ENCODE measurements around the gene FOSL1. TPM values are rescaled to one million over a fixed set of nuclear protein-coding genes. Genes with fewer than 3 reads are reported as not detected.

The FOSL1 gene
- total RNA-seq, 2 donors from 2014 or later, result 3.7 to 8.5 TPM

- ATAC-seq (peak; percentile 64), DNase-seq (peak; percentile 88 to 94 (median 94))
- H3K27me3 Mint-ChIP-seq, result no peaks in the 10 kb centered on the region
- H3K27ac Mint-ChIP-seq, result peak within 1 kb of the TSS; percentile 98
- peaks cover 48% of the 10 kb centered on the region for H3K4me1 Mint-ChIP-seq
- H3K4me3 Mint-ChIP-seq, result peak within 1 kb of the TSS; percentile 95
- H3K9me3 ChIP-seq (ENCODE audit: control insufficient read depth, low read length, poor library complexity, severe bottlenecking), result no peaks in the 10 kb centered on the region
- H3K36me3 Mint-ChIP-seq (ENCODE audit: low read depth), result peaks cover 3% of the 10 kb centered on the region
Observed at GRCh38 chr11:65888163-65888814, 11.9 kb downstream of the FOSL1 start, which contains the start of gene FIBP. FIBP (minus strand) TSS chr11:65888471; CDS start chr11:65888418, 53 bp downstream.

DNA sequence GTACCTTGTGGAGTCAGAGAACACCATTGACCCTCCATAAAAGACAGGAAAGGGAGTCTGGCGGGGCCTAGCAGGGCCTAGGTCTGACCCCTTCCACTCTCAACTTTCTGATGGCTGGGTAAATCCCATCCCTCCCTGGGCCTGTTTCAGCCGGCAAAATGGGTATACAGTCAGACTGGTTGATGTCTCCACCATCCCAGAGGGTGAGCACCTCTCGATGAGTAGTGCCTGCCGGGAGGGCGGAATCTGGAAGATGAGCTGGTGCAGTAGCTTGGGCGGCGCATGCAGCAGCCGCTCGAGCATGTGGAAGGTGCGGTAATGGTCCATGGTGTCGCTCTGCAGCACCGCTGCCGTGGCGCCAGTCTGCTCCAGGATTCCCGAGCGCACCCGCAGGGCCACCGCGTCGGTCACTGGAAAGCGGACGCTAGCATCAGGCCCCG is 12.4 kb downstream of the FOSL1 start:
- peaks cover 47% of the 10 kb centered on the region for H3K4me1 Mint-ChIP-seq
- ATAC-seq, result no peak

DNA sequence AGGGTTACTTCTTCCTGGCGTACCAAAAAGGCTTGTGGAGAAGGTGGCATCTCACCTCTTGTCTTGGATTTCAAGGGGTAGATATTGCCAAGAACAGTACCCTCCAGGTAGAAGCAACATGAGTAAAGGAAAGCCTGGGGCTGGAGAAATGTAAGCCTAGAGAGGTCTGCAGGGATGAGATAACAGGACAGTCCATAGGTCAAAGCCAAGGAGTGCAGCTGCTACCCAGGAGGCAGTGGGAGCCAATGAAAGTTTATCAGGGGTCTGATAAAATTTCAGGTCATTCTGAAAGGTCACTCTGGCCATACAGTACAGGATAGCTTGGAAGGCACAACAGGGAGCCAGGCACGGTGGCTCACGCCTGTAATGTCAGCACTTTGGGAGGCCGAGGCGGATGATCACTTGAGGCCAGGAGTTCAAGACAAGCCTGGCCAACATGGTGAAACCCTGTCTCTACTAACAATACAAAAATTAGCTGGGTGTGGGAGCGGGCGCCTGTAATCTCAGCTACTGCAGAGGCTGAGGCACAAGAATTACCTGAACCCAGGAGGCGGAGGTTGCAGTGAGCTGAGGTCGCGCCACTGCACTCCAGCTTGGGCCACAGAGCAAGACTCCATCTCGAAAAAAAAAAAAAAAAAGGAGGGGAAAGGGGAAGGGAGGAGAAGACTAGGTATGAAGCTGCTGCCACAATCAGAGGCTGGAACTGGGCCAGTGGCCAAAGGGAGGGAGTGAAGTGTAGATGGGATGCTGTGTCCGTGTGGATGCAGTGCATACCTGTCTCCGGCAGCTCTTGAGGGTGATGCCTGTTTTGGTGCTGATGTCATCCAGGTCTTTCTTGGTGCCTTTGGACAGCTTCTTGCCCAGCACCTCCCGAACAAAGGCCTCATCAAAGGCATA is 13.1 kb downstream of the FOSL1 start:
- H3K27ac Mint-ChIP-seq, result peak overlapping the region; percentile 98
- no peaks in the 10 kb centered on the region for H3K9me3 ChIP-seq (ENCODE audit: control insufficient read depth, low read length, poor library complexity, severe bottlenecking)
- H3K36me3 Mint-ChIP-seq (ENCODE audit: low read depth), result peaks cover 3% of the 10 kb centered on the region
- no peak for DNase-seq
- ATAC-seq, result no peak
- peak overlapping the region; percentile 95 for H3K4me3 Mint-ChIP-seq
- H3K4me1 Mint-ChIP-seq, result peaks cover 40% of the 10 kb centered on the region
- no peaks in the 10 kb centered on the region for H3K27me3 Mint-ChIP-seq

More for the DNA sequence above, 12.4 kb downstream of the FOSL1 start:
- peaks cover 3% of the 10 kb centered on the region for H3K36me3 Mint-ChIP-seq (ENCODE audit: low read depth)
- peak overlapping the region; percentile 95 for H3K4me3 Mint-ChIP-seq
- H3K27ac Mint-ChIP-seq, result peak overlapping the region; percentile 98
- H3K27me3 Mint-ChIP-seq, result no peaks in the 10 kb centered on the region
- DNase-seq, result no peak
- H3K9me3 ChIP-seq (ENCODE audit: control insufficient read depth, low read length, poor library complexity, severe bottlenecking), result no peaks in the 10 kb centered on the region

DNA sequence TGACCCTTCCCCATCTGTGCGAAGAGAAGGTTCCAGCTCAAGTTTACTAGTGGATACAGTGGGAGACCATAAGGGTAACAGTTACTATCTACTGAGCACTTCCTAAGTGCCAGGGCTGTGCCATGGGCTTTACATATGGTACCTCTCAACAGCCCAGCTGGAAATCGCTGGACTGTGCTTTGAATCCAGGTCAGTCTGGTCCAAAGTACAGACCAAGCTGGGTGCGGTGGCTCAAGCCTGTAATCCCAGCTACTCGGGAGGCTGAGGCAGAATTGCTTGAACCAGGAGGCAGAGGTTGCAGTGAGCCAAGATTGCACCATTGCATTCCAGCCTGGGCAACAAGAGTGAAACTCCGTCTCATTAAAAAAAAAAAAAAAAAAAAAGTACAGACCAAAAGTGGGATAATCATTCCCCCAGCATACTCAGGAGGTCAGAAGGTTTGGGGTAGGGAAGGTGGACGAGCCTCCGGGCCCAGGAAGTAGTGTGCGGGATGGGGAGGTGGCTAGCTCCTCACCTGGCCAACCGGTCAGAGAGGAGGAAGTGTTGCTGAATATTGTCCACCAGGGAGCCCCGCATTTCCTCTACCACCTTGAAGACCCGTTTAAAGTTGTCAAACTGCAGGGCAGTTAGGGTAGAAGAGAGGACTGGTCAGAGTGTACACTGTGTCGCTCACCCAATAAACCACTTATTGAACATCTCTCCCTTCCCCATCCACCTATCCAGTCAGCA is 14.2 kb downstream of the FOSL1 start:
- ATAC-seq, result no peak

DNA sequence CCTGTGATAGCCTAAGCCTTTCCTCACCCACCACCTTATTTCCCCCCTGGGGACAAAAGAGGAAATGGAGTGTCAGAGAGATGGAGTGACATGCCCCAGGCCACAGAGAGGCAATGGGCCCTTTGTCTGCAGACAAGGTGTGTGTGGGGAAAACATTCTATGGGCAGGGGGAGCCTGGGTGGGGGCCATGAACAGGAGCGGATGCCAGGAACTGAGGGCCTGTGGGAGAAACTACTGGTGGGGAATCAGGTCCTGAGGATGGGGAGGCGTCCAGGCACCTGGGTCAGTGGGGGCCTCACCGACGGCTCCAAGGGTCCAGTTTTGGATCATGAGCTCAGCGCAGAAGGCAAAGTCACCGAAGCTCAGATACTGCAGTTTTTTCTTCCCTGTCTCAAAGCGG is 15.0 kb downstream of the FOSL1 start:
- Mint-ChIP-seq H3K4me1 (peaks cover 42% of the 10 kb centered on the region), H3K27ac (peak overlapping the region; percentile 56), H3K4me3 (peak overlapping the region; percentile 9), H3K27me3 (no peaks in the 10 kb centered on the region), H3K36me3 (ENCODE audit: low read depth) (peaks cover 3% of the 10 kb centered on the region)
- ATAC-seq (no peak), DNase-seq (no peak)
- no peaks in the 10 kb centered on the region for H3K9me3 ChIP-seq (ENCODE audit: control insufficient read depth, low read length, poor library complexity, severe bottlenecking)

More for the DNA sequence above, 14.2 kb downstream of the FOSL1 start:
- no peaks in the 10 kb centered on the region for H3K9me3 ChIP-seq (ENCODE audit: control insufficient read depth, low read length, poor library complexity, severe bottlenecking)
- H3K27ac Mint-ChIP-seq, result peak overlapping the region; percentile 86
- H3K36me3 Mint-ChIP-seq (ENCODE audit: low read depth), result peaks cover 3% of the 10 kb centered on the region
- no peaks in the 10 kb centered on the region for H3K27me3 Mint-ChIP-seq
- DNase-seq, result no peak
- H3K4me1 Mint-ChIP-seq, result peaks cover 39% of the 10 kb centered on the region
- no peak overlapping the region for H3K4me3 Mint-ChIP-seq

- H3K27me3 Mint-ChIP-seq, result no peaks in the 10 kb centered on the region
- H3K36me3 Mint-ChIP-seq (ENCODE audit: low read depth), result peaks cover 3% of the 10 kb centered on the region
- H3K4me3 Mint-ChIP-seq, result peak overlapping the region; percentile 49
Observed at GRCh38 chr11:65884716-65885092, 15.5 kb downstream of the FOSL1 start.

DNA sequence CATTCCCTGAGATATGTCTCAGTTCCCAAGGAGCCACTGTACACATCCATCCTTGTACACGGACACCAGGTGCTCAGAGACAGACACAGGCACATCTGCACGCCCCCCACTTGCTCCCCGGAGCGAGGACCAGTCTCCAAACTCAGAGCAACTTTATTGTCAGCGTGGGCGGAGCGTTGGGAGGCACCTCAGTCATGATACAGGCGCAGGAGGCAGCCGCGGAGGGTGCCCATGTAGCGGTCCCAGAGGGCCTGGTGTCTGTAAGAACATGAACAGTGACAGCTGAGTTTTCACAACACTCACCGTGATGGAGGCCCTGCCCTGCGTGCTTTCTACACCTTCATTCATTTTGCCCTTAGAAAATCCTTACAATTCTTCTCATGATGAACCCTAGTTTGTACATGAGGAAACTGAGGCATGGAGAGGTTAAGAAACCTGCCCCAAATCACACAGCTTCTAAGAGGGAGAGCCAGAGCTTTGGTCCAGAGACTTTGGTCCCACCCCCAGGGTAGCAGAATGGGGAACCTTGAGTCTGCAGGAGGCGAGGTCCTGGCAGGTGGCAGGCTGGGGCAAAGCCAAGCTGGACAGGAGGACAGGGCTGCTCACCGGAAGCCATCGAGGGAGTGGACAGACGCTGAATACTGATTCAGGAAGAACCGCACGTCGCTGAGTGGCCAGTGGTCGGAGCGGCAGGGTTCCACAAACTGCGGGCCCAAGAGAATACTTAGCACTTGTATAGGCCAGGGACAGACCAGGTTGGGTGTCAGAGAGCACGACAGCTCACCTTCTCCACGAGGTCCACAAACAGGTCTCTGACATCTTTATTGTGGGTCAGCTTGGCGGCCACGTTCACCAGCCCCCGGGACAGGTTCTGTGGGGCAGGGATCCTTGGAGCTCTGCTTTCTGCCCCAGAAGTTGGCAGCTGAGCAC is 16.1 kb downstream of the FOSL1 start:
- DNase-seq (no peak), ATAC-seq (no peak)
- Mint-ChIP-seq H3K27me3 (no peaks in the 10 kb centered on the region), H3K4me1 (peaks cover 36% of the 10 kb centered on the region), H3K36me3 (ENCODE audit: low read depth) (peaks cover 3% of the 10 kb centered on the region), H3K27ac (peak overlapping the region; percentile 56), H3K4me3 (peak overlapping the region; percentile 49)
- H3K9me3 ChIP-seq (ENCODE audit: control insufficient read depth, low read length, poor library complexity, severe bottlenecking), result no peaks in the 10 kb centered on the region

More at GRCh38 chr11:65884716-65885092, 15.5 kb downstream of the FOSL1 start:
- H3K27ac Mint-ChIP-seq, result peak overlapping the region; percentile 56
- ATAC-seq, result peak; percentile 61
- no peaks in the 10 kb centered on the region for H3K9me3 ChIP-seq (ENCODE audit: control insufficient read depth, low read length, poor library complexity, severe bottlenecking)
- peak; percentile 74 to 85 (median 74) for DNase-seq
- peaks cover 38% of the 10 kb centered on the region for H3K4me1 Mint-ChIP-seq

DNA sequence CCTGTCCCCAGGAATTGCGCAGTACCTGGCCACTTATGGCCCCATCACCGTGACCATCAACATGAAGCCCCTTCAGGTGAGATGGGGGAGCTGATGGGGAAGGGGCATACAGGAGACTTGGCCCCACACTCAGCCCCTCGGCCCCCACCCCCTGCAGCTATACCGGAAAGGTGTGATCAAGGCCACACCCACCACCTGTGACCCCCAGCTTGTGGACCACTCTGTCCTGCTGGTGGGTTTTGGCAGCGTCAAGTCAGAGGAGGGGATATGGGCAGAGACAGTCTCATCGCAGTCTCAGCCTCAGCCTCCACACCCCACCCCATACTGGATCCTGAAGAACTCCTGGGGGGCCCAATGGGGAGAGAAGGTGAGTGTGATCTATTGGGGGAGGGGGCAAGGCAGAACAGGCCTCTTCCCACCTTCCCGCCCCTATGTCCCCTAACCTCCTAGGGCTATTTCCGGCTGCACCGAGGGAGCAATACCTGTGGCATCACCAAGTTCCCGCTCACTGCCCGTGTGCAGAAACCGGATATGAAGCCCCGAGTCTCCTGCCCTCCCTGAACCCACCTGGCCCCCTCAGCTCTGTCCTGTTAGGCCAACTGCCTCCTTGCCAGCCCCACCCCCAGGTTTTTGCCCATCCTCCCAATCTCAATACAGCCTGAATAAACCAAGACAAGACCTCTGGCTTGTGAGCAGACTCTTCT is 17.0 kb downstream of the FOSL1 start:
- DNase-seq (no peak), ATAC-seq (no peak)
- Mint-ChIP-seq H3K27ac (no peak overlapping the region), H3K36me3 (ENCODE audit: low read depth) (peaks cover 3% of the 10 kb centered on the region), H3K27me3 (no peaks in the 10 kb centered on the region), H3K4me3 (no peak overlapping the region), H3K4me1 (peaks cover 30% of the 10 kb centered on the region)
- H3K9me3 ChIP-seq (ENCODE audit: control insufficient read depth, low read length, poor library complexity, severe bottlenecking), result no peaks in the 10 kb centered on the region

DNA sequence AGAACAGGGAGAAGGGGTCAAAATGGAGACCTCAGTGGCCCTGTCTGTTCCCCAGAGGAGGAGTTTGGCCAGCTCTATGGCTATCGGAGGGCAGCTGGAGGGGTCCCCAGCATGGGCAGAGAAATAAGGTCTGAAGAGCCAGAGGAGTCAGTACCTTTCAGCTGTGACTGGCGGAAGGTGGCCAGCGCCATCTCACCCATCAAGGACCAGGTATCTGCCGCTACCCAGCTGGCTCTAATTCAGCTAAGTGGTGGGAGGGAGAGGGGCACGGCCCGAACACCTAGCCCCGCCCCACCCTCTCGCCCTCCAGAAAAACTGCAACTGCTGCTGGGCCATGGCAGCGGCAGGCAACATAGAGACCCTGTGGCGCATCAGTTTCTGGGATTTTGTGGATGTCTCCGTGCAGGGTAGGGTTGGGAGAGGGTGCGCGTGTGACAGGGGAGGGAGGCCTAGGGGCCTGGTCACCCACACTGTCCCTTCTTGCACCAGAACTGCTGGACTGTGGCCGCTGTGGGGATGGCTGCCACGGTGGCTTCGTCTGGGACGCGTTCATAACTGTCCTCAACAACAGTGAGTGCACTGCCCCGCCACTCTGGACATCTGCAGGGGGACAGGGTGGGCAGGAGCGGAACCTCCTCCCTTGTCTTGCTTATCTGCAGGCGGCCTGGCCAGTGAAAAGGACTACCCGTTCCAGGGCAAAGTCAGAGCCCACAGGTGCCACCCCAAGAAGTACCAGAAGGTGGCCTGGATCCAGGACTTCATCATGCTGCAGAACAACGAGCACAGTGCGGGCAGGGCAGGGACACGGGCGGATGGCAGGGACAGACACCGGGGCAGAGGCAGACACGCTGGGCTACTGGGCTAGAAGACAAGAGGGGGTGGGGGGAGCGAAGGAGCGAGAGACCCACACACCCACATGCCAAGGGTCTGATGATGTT is 17.8 kb downstream of the FOSL1 start:
- peaks cover 29% of the 10 kb centered on the region for H3K4me1 Mint-ChIP-seq
- H3K9me3 ChIP-seq (ENCODE audit: control insufficient read depth, low read length, poor library complexity, severe bottlenecking), result no peaks in the 10 kb centered on the region
- peaks cover 3% of the 10 kb centered on the region for H3K36me3 Mint-ChIP-seq (ENCODE audit: low read depth)
- no peak overlapping the region for H3K4me3 Mint-ChIP-seq
- no peaks in the 10 kb centered on the region for H3K27me3 Mint-ChIP-seq
- no peak overlapping the region for H3K27ac Mint-ChIP-seq
- DNase-seq, result no peak
- no peak for ATAC-seq

DNA sequence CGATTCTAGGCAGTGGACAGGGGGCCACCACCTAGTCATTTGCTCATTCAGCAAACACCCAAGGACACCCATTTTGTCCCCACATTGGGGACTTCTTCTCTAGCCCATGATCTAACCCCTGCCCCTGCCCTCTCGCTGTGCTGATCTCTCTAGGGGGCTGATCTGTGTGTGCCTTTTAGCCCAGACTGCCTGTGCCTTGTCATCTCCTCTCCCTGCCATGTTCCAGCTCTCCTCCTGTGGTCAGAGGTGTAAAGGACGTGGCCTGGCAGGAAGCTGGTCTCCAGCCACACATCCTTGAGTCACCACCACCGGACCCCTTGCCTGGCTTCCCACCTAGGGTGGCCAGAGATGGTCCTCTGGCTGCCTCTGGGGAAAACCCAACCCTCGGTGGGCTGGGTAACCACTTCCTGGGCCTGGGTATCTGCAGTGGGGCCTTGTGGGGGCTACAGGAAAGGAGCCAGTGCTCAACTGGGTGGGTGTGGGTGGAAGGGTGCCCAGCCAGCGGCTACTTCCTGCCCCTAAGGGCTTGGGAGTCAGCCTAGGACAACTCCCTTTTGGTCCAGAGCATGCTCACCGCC is 19.3 kb downstream of the FOSL1 start:
- ATAC-seq, result no peak
- no peaks in the 10 kb centered on the region for H3K27me3 Mint-ChIP-seq
- H3K36me3 Mint-ChIP-seq (ENCODE audit: low read depth), result peaks cover 3% of the 10 kb centered on the region
- no peaks in the 10 kb centered on the region for H3K9me3 ChIP-seq (ENCODE audit: control insufficient read depth, low read length, poor library complexity, severe bottlenecking)
- DNase-seq, result no peak
- peak overlapping the region; percentile 39 for H3K4me3 Mint-ChIP-seq
- H3K27ac Mint-ChIP-seq, result peak overlapping the region; percentile 85
- peaks cover 23% of the 10 kb centered on the region for H3K4me1 Mint-ChIP-seq

DNA sequence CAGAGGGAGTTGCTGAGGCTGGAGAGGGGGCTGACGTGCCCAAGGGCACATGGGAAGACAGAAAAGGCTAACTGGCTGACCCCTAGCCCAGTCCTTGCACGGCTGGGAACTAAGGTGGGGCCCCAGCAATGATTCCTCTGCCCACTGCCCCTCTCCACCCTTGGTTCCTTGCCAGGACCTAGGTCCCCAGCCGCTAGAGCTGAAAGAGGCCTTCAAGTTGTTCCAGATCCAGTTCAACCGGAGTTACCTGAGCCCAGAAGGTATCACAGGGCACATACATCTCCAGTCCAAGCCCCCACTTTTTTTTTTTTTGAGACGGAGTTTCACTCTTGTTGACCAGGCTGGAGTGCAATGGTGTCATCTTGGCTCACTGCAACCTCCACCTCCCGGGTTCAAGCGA is 20.2 kb downstream of the FOSL1 start:
- H3K4me1 Mint-ChIP-seq, result peaks cover 23% of the 10 kb centered on the region

More for the DNA sequence above, 20.2 kb downstream of the FOSL1 start:
- no peaks in the 10 kb centered on the region for H3K9me3 ChIP-seq (ENCODE audit: control insufficient read depth, low read length, poor library complexity, severe bottlenecking)
- DNase-seq (no peak), ATAC-seq (no peak)
- Mint-ChIP-seq H3K36me3 (ENCODE audit: low read depth) (peaks cover 3% of the 10 kb centered on the region), H3K27me3 (no peaks in the 10 kb centered on the region), H3K27ac (peak overlapping the region; percentile 85), H3K4me3 (peak overlapping the region; percentile 81)
